GM18951 (cell line): ENCODE measurements around the gene IL6R.
"Not testable (repeated sequence)": the region's sequence is repeated elsewhere in the genome, so short reads cannot be mapped to it uniquely, and the experiment has no call there.

Experiments
- POLR2A ChIP-seq: IDR thresholded peaks from 4 replicates; pipeline ENCODE4 v1.6.1; 2011; ENCODE audit warnings: mild to moderate bottlenecking; ENCODE audit not compliant: insufficient read length, insufficient read depth; ENCODE audit errors: extremely low read depth
- in situ Hi-C: fragments of 300-500 bp; cut with MboI; formaldehyde crosslinking; loops from one replicate; pipeline ENCODE4 v1.12.0; 2022; ENCODE audit warnings: low sequenced_read_pairs, mixed read lengths, inconsistent platforms; ENCODE audit not compliant: unreplicated experiment

IL6R gene

GRCh38 chr1:154404984-154405746, at the start of gene IL6R:
Gene IL6R (plus strand): TSS chr1:154405343. CDS start chr1:154405630, 287 bp downstream.
- in situ Hi-C loops, result no loop called here
- peak; percentile 23 for TF ChIP-seq POLR2A

GRCh38 chr1:154358519-154358918, 46.6 kb upstream of the IL6R start:
- in situ Hi-C loops, result no loop called here
- no peak for TF ChIP-seq POLR2A

- no peak for TF ChIP-seq POLR2A
- in situ Hi-C loops, result no loop called here
These were observed 44.9 kb upstream of the IL6R start for GRCh38 chr1:154360288-154360687.

- in situ Hi-C loops, result not testable (repeated sequence)
These were observed 44.3 kb upstream of the IL6R start for GRCh38 chr1:154360881-154361280.

GRCh38 chr1:154361357-154361756, 43.8 kb upstream of the IL6R start:
- in situ Hi-C loops, result no loop called here

GRCh38 chr1:154371436-154371835, 33.7 kb upstream of the IL6R start:
- in situ Hi-C loops, result no loop called here

More at GRCh38 chr1:154361357-154361756, 43.8 kb upstream of the IL6R start:
- TF ChIP-seq POLR2A, result no peak

GRCh38 chr1:154373777-154374357, 31.3 kb upstream of the IL6R start:
- in situ Hi-C loops, result not testable (repeated sequence)

More at GRCh38 chr1:154371436-154371835, 33.7 kb upstream of the IL6R start:
- TF ChIP-seq POLR2A, result no peak

GRCh38 chr1:154379301-154379700, 25.8 kb upstream of the IL6R start:
- in situ Hi-C loops, result no loop called here
- TF ChIP-seq POLR2A, result no peak

GRCh38 chr1:154384650-154385489, 20.3 kb upstream of the IL6R start:
- in situ Hi-C loops, result no loop called here
- TF ChIP-seq POLR2A, result no peak

GRCh38 chr1:154386643-154387352, 18.3 kb upstream of the IL6R start:
- TF ChIP-seq POLR2A, result peak; percentile 36
- in situ Hi-C loops, result no loop called here

GRCh38 chr1:154391086-154391770, 13.9 kb upstream of the IL6R start:
- in situ Hi-C loops, result no loop called here
- TF ChIP-seq POLR2A, result no peak

GRCh38 chr1:154398141-154398540, 7.0 kb upstream of the IL6R start:
- TF ChIP-seq POLR2A, result no peak
- in situ Hi-C loops, result no loop called here
